Measurements from ENCODE around the gene DEUP1. TPM values are rescaled to one million over a fixed set of nuclear protein-coding genes. Genes with fewer than 3 reads are reported as not detected.

The DEUP1 gene
- not detected in 2 replicates for total RNA-seq

GRCh38 chr11:93330446-93330984 lies at the start of gene DEUP1:
Gene DEUP1 (plus strand): TSS chr11:93330742. CDS start chr11:93332260, 1,518 bp downstream.

Other genes with a start within 250 kb of the DEUP1 start
- 5.2 and 5.4 TPM in 2 replicates for gene SLC36A4, start 132.8 kb upstream of the DEUP1 start, total RNA-seq
- gene SMCO4, start 212.6 kb downstream of the DEUP1 start, total RNA-seq, result 2.7 and 3.9 TPM in 2 replicates

Measured in bronchial smooth muscle cell (primary cell).